Loucy (cell line): ENCODE results near the gene MYO1E.

Experiments used
- EZH2phosphoT487 ChIP-seq: fragments of 200-600 bp; IDR thresholded peaks from 2 replicates; pipeline ENCODE4 v1.6.1; 2018; ENCODE audit warnings: antibody characterized with exemption, mild to moderate bottlenecking, moderate library complexity, borderline replicate concordance
- TF ChIP-seq, protein P1 (sequence below): fragments of 200-600 bp; sonication (generic); conservative IDR thresholded peaks from 2 replicates; pipeline ENCODE4 v1.5.1; 2014; ENCODE audit warnings: mild to moderate bottlenecking, antibody characterized with exemption, low read length

DNA sequence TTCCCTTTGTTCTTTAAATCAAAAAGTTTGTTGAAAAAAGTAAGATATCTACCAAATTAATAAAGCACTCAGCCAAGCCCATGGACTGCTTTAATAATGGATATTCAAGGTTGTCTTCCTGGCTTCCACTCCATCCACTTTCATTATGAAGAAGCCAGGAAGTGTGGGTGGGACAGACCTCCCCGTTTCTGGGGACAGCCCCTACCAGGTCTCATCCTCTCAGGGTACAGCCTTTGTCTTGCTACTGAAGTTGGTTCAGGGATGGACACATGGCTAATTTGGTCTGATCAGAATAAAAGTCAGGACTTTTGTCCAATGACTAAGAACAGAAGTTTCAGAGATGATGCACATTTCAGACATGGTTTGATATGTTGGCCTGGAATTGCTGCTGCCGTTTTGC is 235.1 kb downstream of the MYO1E start:
- TF ChIP-seq, protein P1, sequence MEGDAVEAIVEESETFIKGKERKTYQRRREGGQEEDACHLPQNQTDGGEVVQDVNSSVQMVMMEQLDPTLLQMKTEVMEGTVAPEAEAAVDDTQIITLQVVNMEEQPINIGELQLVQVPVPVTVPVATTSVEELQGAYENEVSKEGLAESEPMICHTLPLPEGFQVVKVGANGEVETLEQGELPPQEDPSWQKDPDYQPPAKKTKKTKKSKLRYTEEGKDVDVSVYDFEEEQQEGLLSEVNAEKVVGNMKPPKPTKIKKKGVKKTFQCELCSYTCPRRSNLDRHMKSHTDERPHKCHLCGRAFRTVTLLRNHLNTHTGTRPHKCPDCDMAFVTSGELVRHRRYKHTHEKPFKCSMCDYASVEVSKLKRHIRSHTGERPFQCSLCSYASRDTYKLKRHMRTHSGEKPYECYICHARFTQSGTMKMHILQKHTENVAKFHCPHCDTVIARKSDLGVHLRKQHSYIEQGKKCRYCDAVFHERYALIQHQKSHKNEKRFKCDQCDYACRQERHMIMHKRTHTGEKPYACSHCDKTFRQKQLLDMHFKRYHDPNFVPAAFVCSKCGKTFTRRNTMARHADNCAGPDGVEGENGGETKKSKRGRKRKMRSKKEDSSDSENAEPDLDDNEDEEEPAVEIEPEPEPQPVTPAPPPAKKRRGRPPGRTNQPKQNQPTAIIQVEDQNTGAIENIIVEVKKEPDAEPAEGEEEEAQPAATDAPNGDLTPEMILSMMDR, result no peak
- TF ChIP-seq EZH2phosphoT487, result no peak
